ENCODE measurements around the gene DNAH2.
A peak's percentile ranks its signal among the peaks of the same experiment; 100 is the strongest.

DNAH2 gene

DNA sequence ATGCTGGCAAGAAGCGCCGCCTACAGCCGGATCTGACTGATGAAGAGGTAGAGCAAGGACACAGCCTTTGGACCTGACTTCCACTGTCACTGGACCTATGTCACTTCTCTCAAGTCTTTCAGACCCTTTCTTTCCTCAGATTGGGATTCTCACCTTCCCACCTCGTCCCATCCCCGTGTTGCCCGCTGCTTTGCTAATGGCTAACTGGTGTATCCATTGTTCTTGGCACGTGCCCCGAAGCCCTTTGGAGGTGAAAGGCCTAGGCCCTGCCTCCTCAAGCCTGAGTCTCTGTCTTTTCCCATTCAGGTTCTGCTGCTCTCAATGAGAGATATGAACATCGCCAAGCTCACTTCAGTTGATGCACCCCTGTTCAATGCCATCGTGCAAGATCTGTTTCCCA, 63.2 kb downstream of the DNAH2 start:
- H3K27ac Mint-ChIP-seq (ENCODE audit: low read depth), result no peak overlapping the region
- H3K4me3 Mint-ChIP-seq, result no peak overlapping the region
- DNase-seq (ENCODE audit: low spot score in 2 of 2) (no peak), ATAC-seq (replicated peaks; ENCODE audit: extremely low read depth, poor library complexity, severe bottlenecking) (no peak)
- no peaks in the 10 kb centered on the region for H3K4me1 Mint-ChIP-seq
- no peaks in the 10 kb centered on the region for H3K9me3 Mint-ChIP-seq
- peaks cover 37% of the 10 kb centered on the region for H3K27me3 Mint-ChIP-seq
- no peaks in the 10 kb centered on the region for H3K36me3 Mint-ChIP-seq (ENCODE audit: insufficient read depth)

DNA sequence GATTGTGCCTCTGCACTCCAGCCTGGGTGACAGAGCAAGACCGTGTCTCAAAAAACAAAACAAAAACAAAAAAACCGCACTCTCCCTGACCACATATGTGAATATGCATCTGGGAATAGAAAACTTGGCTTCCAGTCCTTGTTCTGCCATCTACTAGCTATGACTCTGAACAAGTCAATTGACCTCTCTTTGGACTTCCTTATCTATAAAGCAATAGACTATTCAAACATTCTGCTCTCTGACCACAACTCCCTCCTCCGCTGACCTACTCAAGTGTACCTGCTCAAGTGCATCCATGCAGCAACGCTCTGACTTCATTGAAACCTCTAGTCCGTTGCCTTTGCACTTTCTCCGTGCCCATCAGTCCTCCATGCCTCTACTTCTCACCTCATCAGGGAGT, 63.9 kb downstream of the DNAH2 start:
- DNase-seq (ENCODE audit: low spot score in 2 of 2), result no peak
- peaks cover 37% of the 10 kb centered on the region for H3K27me3 Mint-ChIP-seq
- no peak overlapping the region for H3K4me3 Mint-ChIP-seq
- H3K9me3 Mint-ChIP-seq, result no peaks in the 10 kb centered on the region
- no peaks in the 10 kb centered on the region for H3K4me1 Mint-ChIP-seq
- no peak for ATAC-seq (replicated peaks; ENCODE audit: extremely low read depth, poor library complexity, severe bottlenecking)
- no peak overlapping the region for H3K27ac Mint-ChIP-seq (ENCODE audit: low read depth)
- no peaks in the 10 kb centered on the region for H3K36me3 Mint-ChIP-seq (ENCODE audit: insufficient read depth)

DNA sequence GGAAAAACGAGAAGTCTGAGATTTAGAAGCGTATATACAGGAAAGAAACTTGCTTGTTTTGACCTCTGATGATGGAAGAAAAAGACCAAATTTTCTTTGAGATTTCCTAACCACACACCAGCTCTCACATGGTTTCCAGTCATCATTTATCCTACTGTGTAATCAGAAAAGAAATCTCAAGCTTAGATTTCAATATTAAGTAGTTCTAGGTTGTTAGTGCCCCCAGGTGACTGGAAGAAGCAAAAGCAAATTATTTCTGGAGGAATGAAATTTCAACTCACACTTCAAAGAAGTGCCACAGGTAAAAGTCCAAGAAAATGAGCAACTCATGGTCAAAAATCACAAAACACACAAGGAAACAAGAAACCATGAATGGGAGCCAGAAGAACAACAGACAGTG, 64.7 kb downstream of the DNAH2 start:
- Mint-ChIP-seq H3K27me3 (peaks cover 36% of the 10 kb centered on the region), H3K27ac (ENCODE audit: low read depth) (no peak overlapping the region), H3K36me3 (ENCODE audit: insufficient read depth) (no peaks in the 10 kb centered on the region), H3K4me3 (no peak overlapping the region), H3K9me3 (no peaks in the 10 kb centered on the region), H3K4me1 (no peaks in the 10 kb centered on the region)
- ATAC-seq (replicated peaks; ENCODE audit: extremely low read depth, poor library complexity, severe bottlenecking), result no peak
- no peak for DNase-seq (ENCODE audit: low spot score in 2 of 2)

DNA sequence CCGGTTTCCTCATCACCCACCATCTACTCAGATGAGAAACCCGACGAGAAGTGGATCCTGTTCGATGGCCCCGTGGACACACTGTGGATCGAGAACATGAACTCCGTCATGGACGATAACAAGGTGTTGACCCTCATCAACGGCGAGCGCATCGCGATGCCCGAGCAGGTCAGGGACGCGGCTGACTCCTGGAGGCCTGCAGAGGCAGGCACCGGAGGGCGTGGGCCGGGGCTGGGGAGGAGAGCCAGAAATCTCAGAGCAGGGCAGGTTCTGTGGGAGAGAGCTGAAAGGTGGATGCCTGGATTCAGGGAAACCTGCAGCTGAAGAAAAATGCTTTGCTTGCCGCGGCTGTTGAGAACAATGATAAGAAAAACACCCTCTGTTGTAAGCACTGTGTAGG, 69.3 kb downstream of the DNAH2 start:
- Mint-ChIP-seq H3K9me3 (no peaks in the 10 kb centered on the region), H3K36me3 (ENCODE audit: insufficient read depth) (peaks cover 2% of the 10 kb centered on the region), H3K4me3 (no peak overlapping the region), H3K27ac (ENCODE audit: low read depth) (no peak overlapping the region), H3K4me1 (no peaks in the 10 kb centered on the region), H3K27me3 (peaks cover 26% of the 10 kb centered on the region)
- ATAC-seq (replicated peaks; ENCODE audit: extremely low read depth, poor library complexity, severe bottlenecking) (no peak), DNase-seq (ENCODE audit: low spot score in 2 of 2) (no peak)

DNA sequence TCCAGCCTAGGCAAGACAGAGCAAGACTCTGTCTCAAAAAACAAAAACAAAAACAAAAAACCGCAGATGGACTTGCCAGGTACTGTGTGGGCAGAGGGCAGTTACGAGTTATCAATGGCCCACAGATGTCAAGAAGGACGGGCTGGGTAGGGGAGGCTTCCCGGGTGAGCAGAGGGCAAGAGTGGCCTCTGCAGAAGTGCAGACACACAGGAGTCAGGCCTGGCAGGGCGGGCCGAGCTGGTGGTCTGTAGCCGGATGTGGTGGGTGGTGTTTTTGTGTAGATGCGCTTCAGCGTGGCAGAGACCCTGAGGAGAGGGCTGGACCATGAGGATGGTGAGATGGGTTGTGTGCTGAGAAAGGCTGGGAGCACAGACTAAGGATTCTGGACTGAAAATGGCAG, 71.6 kb downstream of the DNAH2 start:
- Mint-ChIP-seq H3K27ac (ENCODE audit: low read depth) (no peak overlapping the region), H3K36me3 (ENCODE audit: insufficient read depth) (peaks cover 2% of the 10 kb centered on the region), H3K4me3 (no peak overlapping the region), H3K27me3 (peaks cover 33% of the 10 kb centered on the region), H3K9me3 (no peaks in the 10 kb centered on the region), H3K4me1 (no peaks in the 10 kb centered on the region)
- DNase-seq (ENCODE audit: low spot score in 2 of 2), result no peak
- ATAC-seq (replicated peaks; ENCODE audit: extremely low read depth, poor library complexity, severe bottlenecking), result no peak

DNA sequence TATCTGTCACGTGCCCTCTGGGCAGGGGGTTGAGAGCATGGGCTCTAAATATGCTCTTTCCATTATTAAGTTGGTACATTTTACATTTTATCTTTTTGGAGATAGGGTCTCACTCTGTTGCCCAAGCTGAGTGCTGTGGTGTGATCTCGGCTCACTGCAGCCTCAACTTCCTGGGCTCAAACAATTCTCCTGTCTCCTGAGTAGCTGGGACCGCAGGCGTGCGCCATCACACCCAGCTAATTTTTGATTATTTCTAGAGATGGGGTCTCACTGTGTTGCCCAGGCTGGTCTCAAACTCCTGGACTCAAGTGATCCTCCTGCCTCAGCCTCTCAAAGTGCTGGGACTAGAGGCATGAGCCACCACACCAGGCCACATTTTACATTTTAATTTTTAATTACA, 72.6 kb downstream of the DNAH2 start:
- H3K36me3 Mint-ChIP-seq (ENCODE audit: insufficient read depth), result peaks cover 2% of the 10 kb centered on the region
- no peak for ATAC-seq (replicated peaks; ENCODE audit: extremely low read depth, poor library complexity, severe bottlenecking)
- no peak overlapping the region for H3K27ac Mint-ChIP-seq (ENCODE audit: low read depth)
- no peak for DNase-seq (ENCODE audit: low spot score in 2 of 2)
- no peak overlapping the region for H3K4me3 Mint-ChIP-seq
- H3K9me3 Mint-ChIP-seq, result no peaks in the 10 kb centered on the region
- no peaks in the 10 kb centered on the region for H3K4me1 Mint-ChIP-seq
- H3K27me3 Mint-ChIP-seq, result peaks cover 26% of the 10 kb centered on the region

DNA sequence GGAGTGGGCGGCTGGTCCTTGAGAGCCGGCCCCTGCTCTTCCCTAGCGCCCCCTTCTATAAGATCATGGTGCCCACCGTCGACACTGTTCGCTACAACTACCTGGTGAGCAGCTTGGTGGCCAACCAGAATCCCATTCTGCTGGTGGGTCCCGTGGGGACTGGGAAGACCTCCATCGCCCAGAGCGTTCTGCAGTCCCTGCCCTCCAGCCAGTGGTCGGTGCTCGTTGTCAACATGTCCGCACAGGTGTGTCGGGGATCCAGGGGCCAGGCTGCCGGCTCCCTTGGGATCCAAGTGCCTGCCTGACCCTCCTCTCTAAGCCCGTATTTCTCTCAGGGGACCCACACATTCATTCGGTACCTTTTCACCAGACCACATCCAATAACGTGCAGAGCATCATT, 75.1 kb downstream of the DNAH2 start:
- no peak for ATAC-seq (replicated peaks; ENCODE audit: extremely low read depth, poor library complexity, severe bottlenecking)
- no peak overlapping the region for H3K27ac Mint-ChIP-seq (ENCODE audit: low read depth)
- no peaks in the 10 kb centered on the region for H3K9me3 Mint-ChIP-seq
- H3K4me3 Mint-ChIP-seq, result no peak overlapping the region
- H3K4me1 Mint-ChIP-seq, result peaks cover 5% of the 10 kb centered on the region
- H3K27me3 Mint-ChIP-seq, result peaks cover 22% of the 10 kb centered on the region
- no peak for DNase-seq (ENCODE audit: low spot score in 2 of 2)
- H3K36me3 Mint-ChIP-seq (ENCODE audit: insufficient read depth), result peaks cover 2% of the 10 kb centered on the region

DNA sequence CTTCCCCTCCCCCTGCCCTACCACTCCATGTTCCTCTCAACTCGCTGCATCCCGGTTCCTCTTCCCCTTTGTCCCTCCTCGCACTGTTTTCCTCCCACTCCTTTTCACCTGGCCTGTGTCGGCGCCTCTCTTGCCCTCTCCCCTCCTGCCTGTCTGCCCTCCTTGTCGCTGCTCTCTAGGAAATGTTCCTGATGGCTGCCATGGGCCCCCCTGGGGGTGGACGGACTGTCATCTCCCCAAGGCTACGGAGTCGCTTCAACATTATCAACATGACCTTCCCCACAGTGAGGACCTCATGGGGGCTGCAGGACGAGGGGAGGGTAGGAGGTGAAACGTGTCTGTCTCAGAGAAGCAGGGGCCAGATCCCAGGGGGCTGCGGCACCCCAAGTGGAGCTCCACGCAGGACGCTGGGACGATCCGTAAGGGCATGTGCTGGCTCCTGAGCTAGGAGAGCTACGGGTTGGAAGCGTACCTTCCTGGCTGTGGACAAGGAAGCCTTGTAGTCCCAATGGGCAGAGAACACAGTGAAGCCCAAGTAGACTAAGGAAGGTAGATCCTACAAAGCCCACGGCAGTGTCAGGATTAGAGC, 76.6 kb downstream of the DNAH2 start:
- Mint-ChIP-seq H3K27me3 (peaks cover 29% of the 10 kb centered on the region), H3K4me3 (no peak overlapping the region), H3K4me1 (peaks cover 5% of the 10 kb centered on the region), H3K36me3 (ENCODE audit: insufficient read depth) (peaks cover 2% of the 10 kb centered on the region), H3K9me3 (no peaks in the 10 kb centered on the region), H3K27ac (ENCODE audit: low read depth) (peak overlapping the region; percentile 77)
- ATAC-seq (replicated peaks; ENCODE audit: extremely low read depth, poor library complexity, severe bottlenecking) (no peak), DNase-seq (ENCODE audit: low spot score in 2 of 2) (no peak)

DNA sequence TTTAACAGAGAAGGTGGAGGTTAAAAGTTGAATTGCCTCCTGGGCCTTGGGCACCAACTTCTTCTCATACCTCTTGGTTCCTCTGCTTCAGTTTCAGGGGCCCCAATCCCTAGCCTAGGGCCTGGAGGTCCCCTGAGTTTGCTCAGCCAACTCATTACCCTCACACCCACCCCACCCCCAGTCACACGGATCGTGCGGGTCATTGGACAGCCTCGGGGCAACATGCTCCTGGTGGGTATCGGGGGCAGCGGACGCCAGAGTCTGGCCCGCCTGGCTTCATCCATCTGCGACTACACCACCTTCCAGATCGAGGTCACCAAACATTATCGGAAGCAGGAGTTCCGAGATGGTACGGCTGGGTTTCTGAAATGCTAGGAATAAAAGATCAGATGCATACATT, 80.4 kb downstream of the DNAH2 start:
- Mint-ChIP-seq H3K27me3 (peaks cover 46% of the 10 kb centered on the region), H3K4me3 (no peak overlapping the region), H3K27ac (ENCODE audit: low read depth) (no peak overlapping the region), H3K9me3 (no peaks in the 10 kb centered on the region), H3K36me3 (ENCODE audit: insufficient read depth) (no peaks in the 10 kb centered on the region), H3K4me1 (peaks cover 5% of the 10 kb centered on the region)
- DNase-seq (ENCODE audit: low spot score in 2 of 2) (no peak), ATAC-seq (replicated peaks; ENCODE audit: extremely low read depth, poor library complexity, severe bottlenecking) (no peak)

DNA sequence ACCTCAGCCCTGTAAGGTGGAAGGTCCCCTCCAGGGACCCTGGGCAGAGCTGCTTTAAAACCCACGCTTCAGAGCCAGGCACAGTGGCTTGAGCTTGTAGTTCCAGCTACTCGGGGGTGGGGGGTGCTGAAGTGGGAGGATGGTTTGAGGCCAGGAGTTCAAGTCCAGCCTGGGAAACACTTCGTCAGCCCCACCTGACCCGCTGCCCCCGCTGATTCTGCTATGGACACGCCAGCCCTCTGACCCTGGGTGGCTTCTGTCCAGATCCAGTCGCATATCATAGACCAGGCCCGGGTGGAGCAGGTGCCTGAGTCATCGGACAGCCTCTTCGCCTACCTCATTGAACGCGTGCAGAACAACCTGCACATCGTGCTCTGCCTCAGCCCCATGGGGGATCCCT, 81.3 kb downstream of the DNAH2 start:
- Mint-ChIP-seq H3K36me3 (ENCODE audit: insufficient read depth) (no peaks in the 10 kb centered on the region), H3K9me3 (no peaks in the 10 kb centered on the region), H3K4me3 (no peak overlapping the region), H3K27ac (ENCODE audit: low read depth) (no peak overlapping the region), H3K27me3 (peaks cover 46% of the 10 kb centered on the region), H3K4me1 (peaks cover 5% of the 10 kb centered on the region)
- no peak for DNase-seq (ENCODE audit: low spot score in 2 of 2)
- no peak for ATAC-seq (replicated peaks; ENCODE audit: extremely low read depth, poor library complexity, severe bottlenecking)

DNA sequence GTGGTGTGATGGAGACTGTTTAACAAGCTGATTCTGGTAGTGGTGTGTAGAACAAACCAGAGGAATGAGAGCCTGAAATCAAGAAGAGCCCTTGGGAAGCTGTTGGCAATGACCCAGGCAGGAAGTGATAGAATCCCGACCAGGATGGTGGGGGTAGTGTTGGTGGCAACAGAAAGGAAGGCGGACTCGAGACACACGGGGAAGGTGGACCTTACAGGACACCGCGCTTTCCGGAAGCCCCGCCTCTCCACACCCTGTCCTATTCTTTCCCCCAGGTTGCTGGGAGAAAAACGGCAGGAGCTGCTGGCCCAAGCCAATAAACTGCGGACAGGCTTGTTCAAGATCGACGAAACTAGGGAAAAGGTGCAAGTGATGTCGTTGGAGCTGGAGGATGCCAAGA, 86.4 kb downstream of the DNAH2 start:
- H3K36me3 Mint-ChIP-seq (ENCODE audit: insufficient read depth), result no peaks in the 10 kb centered on the region
- DNase-seq (ENCODE audit: low spot score in 2 of 2), result no peak

DNA sequence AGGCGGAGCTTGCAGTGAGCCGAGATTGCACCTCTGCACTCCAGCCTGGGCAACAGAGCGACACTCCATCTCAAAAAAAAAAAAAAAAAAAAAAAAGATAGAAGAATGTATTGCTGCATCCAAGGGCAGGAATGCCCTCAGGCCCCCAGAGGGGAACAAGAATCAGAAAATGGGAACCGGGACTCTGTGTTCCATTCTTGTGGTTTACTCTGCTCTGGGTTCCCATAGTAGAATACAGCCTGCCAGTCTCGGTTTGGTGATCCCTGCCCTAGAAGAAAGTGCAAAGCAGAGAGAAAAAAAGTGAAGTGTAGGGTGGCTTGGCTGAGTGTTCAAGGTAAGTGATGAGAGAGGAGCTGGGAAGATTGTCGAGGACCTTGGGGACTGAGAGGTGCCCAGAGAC, 89.0 kb downstream of the DNAH2 start:
- Mint-ChIP-seq H3K27ac (ENCODE audit: low read depth) (no peak overlapping the region), H3K9me3 (no peaks in the 10 kb centered on the region), H3K4me1 (no peaks in the 10 kb centered on the region), H3K36me3 (ENCODE audit: insufficient read depth) (no peaks in the 10 kb centered on the region), H3K4me3 (no peak overlapping the region), H3K27me3 (peaks cover 89% of the 10 kb centered on the region)
- ATAC-seq (replicated peaks; ENCODE audit: extremely low read depth, poor library complexity, severe bottlenecking) (no peak), DNase-seq (ENCODE audit: low spot score in 2 of 2) (no peak)

More for the DNA sequence above, 86.4 kb downstream of the DNAH2 start:
- Mint-ChIP-seq H3K4me1 (no peaks in the 10 kb centered on the region), H3K27me3 (peaks cover 76% of the 10 kb centered on the region), H3K4me3 (no peak overlapping the region), H3K9me3 (no peaks in the 10 kb centered on the region), H3K27ac (ENCODE audit: low read depth) (no peak overlapping the region)
- ATAC-seq (replicated peaks; ENCODE audit: extremely low read depth, poor library complexity, severe bottlenecking), result no peak

DNA sequence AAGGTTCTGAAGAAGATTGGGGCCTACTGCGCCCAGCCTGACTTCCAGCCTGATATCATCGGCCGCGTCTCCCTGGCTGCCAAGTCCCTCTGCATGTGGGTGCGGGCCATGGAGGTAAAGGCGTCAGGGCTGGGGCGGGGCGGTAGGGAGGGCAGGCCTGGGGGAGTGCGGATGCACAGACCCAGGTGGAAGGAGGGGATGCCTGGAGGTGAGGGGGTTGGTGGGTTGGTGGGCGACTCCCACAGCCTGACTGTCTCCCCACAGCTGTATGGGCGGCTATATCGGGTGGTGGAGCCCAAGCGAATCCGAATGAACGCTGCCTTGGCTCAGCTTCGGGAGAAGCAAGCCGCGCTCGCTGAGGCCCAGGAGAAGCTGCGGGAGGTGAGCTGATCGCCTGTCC, 89.7 kb downstream of the DNAH2 start:
- Mint-ChIP-seq H3K36me3 (ENCODE audit: insufficient read depth) (no peaks in the 10 kb centered on the region), H3K27me3 (peaks cover 83% of the 10 kb centered on the region), H3K4me3 (no peak overlapping the region), H3K9me3 (no peaks in the 10 kb centered on the region), H3K4me1 (no peaks in the 10 kb centered on the region), H3K27ac (ENCODE audit: low read depth) (no peak overlapping the region)
- DNase-seq (ENCODE audit: low spot score in 2 of 2), result no peak
- no peak for ATAC-seq (replicated peaks; ENCODE audit: extremely low read depth, poor library complexity, severe bottlenecking)

All from central memory CD8-positive, alpha-beta T cell (primary cell).